ENCODE measurements around the gene COMMD6. TPM values are rescaled to one million over a fixed set of nuclear protein-coding genes. Genes with fewer than 3 reads are reported as not detected.

COMMD6 gene
- polyA plus RNA-seq, 3 donors, result 180 to 401 (median 330) TPM

- no peaks in the 10 kb centered on the region for H3K79me2 ChIP-seq (ENCODE audit: insufficient read depth, low read length)
- WGBS (ENCODE audit: insufficient coverage), result under 1% methylated on average over 42 of the region's 58 CpGs
- H4K20me1 ChIP-seq (ENCODE audit: insufficient read depth, low read length), result peaks cover 21% of the 10 kb centered on the region
- peak within 1 kb of the TSS; percentile 96 for H2AFZ ChIP-seq (ENCODE audit: insufficient read depth, low read depth, low read length, poor library complexity, severe bottlenecking)
- peak within 1 kb of the TSS; percentile 45 to 69 for H3K27ac ChIP-seq (ENCODE audit: low read depth in 1 of 2, low read length in 2 of 2)
- H3K9ac ChIP-seq (ENCODE audit: insufficient read depth, low read length, poor library complexity, severe bottlenecking), result peak within 1 kb of the TSS; percentile 44
- Mint-ChIP-seq H3K27me3 (ENCODE audit: low read depth in 3 of 3) (peaks cover 36 to 53% (median 45%) of the 10 kb centered on the region in 3 donors), H3K4me1 (peaks cover 46% of the 10 kb centered on the region), H3K9me3 (peaks cover 0 to 7% (median 3%) of the 10 kb centered on the region in 7 donors), H3K4me3 (peak within 1 kb of the TSS; percentile 99), H3K27ac (peak within 1 kb of the TSS; percentile 70 to 89 (median 84)), H3K36me3 (peaks cover 3% of the 10 kb centered on the region in 2 donors)
- peak within 1 kb of the TSS; percentile 96 for H3K4me2 ChIP-seq (replicated peaks; ENCODE audit: extremely low read depth, low read length, poor library complexity, severe bottlenecking)
- peak within 1 kb of the TSS; percentile 75 to 95 (median 78) for H3K4me3 ChIP-seq (replicated peaks in 1 of 3; ENCODE audit: low read depth in 2 of 3, low read length in 3 of 3)
- no peaks in the 10 kb centered on the region for H3K36me3 ChIP-seq (replicated peaks in 1 of 2; ENCODE audit: control insufficient read depth in 1 of 2, insufficient read depth in 2 of 2, low read length in 2 of 2)
- intact Hi-C loops (cut with micrococcal nuclease), result loop anchor here (5.0 kb wide), 2 partner anchors 55 to 65 kb away; partner anchors contain the start of genes COMMD6 (in 1 of the 2) and UCHL3 (in 1 of the 2)
- H3K4me1 ChIP-seq (ENCODE audit: control insufficient read depth in 1 of 2, insufficient read depth in 2 of 2, low read length in 2 of 2), result peaks cover 28 to 47% of the 10 kb centered on the region in 2 donors
- H3K9me3 ChIP-seq (replicated peaks in 1 of 2; ENCODE audit: control insufficient read depth in 1 of 2, insufficient read depth in 1 of 2, low read length in 2 of 2), result no peaks in the 10 kb centered on the region
- peaks cover 20 to 28% of the 10 kb centered on the region in 2 donors for H3K27me3 ChIP-seq (ENCODE audit: control insufficient read depth in 2 of 2, insufficient read depth in 2 of 2, low read length in 2 of 2)
- TF ChIP-seq, protein P1, sequence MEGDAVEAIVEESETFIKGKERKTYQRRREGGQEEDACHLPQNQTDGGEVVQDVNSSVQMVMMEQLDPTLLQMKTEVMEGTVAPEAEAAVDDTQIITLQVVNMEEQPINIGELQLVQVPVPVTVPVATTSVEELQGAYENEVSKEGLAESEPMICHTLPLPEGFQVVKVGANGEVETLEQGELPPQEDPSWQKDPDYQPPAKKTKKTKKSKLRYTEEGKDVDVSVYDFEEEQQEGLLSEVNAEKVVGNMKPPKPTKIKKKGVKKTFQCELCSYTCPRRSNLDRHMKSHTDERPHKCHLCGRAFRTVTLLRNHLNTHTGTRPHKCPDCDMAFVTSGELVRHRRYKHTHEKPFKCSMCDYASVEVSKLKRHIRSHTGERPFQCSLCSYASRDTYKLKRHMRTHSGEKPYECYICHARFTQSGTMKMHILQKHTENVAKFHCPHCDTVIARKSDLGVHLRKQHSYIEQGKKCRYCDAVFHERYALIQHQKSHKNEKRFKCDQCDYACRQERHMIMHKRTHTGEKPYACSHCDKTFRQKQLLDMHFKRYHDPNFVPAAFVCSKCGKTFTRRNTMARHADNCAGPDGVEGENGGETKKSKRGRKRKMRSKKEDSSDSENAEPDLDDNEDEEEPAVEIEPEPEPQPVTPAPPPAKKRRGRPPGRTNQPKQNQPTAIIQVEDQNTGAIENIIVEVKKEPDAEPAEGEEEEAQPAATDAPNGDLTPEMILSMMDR (IDR thresholded peaks at IDR 0.05), result peak; percentile 88
- peak; percentile 79 to 83 (median 80) for DNase-seq
Measured at GRCh38 chr13:75482070-75482819, 55.4 kb downstream of the COMMD6 start, which contains the start of gene TBC1D4. TSS of gene TBC1D4 (minus strand) at chr13:75482169. CDS start at chr13:75481767, 402 bp downstream.

GRCh38 chr13:75481176-75482069 is 56.2 kb downstream of the COMMD6 start:
- Histone ChIP-seq H3K9ac (ENCODE audit: insufficient read depth, low read length, poor library complexity, severe bottlenecking) (peak overlapping the region; percentile 44), H3K36me3 (replicated peaks in 1 of 2; ENCODE audit: control insufficient read depth in 1 of 2, insufficient read depth in 2 of 2, low read length in 2 of 2) (no peaks in the 10 kb centered on the region), H3K4me1 (ENCODE audit: control insufficient read depth in 1 of 2, insufficient read depth in 2 of 2, low read length in 2 of 2) (peaks cover 23 to 40% of the 10 kb centered on the region in 2 donors), H3K27me3 (ENCODE audit: control insufficient read depth in 2 of 2, insufficient read depth in 2 of 2, low read length in 2 of 2) (peaks cover 20 to 28% of the 10 kb centered on the region in 2 donors), H3K4me2 (replicated peaks; ENCODE audit: extremely low read depth, low read length, poor library complexity, severe bottlenecking) (peak overlapping the region; percentile 96), H2AFZ (ENCODE audit: insufficient read depth, low read depth, low read length, poor library complexity, severe bottlenecking) (peak overlapping the region; percentile 96), H3K4me3 (replicated peaks in 1 of 3; ENCODE audit: low read depth in 2 of 3, low read length in 3 of 3) (peak overlapping the region; percentile 75 to 95 (median 78)), H3K9me3 (replicated peaks in 1 of 2; ENCODE audit: control insufficient read depth in 1 of 2, insufficient read depth in 1 of 2, low read length in 2 of 2) (no peaks in the 10 kb centered on the region), H3K79me2 (ENCODE audit: insufficient read depth, low read length) (no peaks in the 10 kb centered on the region), H3K27ac (ENCODE audit: low read depth in 1 of 2, low read length in 2 of 2) (no peak overlapping the region), H4K20me1 (ENCODE audit: insufficient read depth, low read length) (peaks cover 21% of the 10 kb centered on the region)
- intact Hi-C loops (cut with micrococcal nuclease), result loop anchor here (5.0 kb wide), 2 partner anchors 56 to 66 kb away; partner anchors contain the start of genes COMMD6 (in 1 of the 2) and UCHL3 (in 1 of the 2)
- peaks cover 33 to 56% (median 44%) of the 10 kb centered on the region in 3 donors for H3K27me3 Mint-ChIP-seq (ENCODE audit: low read depth in 3 of 3)
- peaks cover 3% of the 10 kb centered on the region in 2 donors for H3K36me3 Mint-ChIP-seq
- peaks cover 0 to 7% (median 3%) of the 10 kb centered on the region in 7 donors for H3K9me3 Mint-ChIP-seq
- peak overlapping the region; percentile 99 for H3K4me3 Mint-ChIP-seq
- peak in 1 of 3 donors; percentile 8 for DNase-seq
- peaks cover 39% of the 10 kb centered on the region for H3K4me1 Mint-ChIP-seq
- under 1% methylated on average over 98 of the region's 100 CpGs for WGBS (ENCODE audit: insufficient coverage)
- H3K27ac Mint-ChIP-seq, result peak overlapping the region in 1 of 7 donors; percentile 30
- TF ChIP-seq, protein P1 (IDR thresholded peaks at IDR 0.05), result no peak

All from CD14-positive monocyte (primary cell).